PC-3 (cell line): ENCODE data around the gene EWSR1. TPM values are rescaled to one million over a fixed set of nuclear protein-coding genes. Genes with fewer than 3 reads are reported as not detected.

Experiments used
- ATAC-seq: fragments of 200-7000 bp; cut with Tn5 transposase; 2 replicates; pipeline ENCODE4 v1.9.1; 2020; ENCODE audit warnings: mild to moderate bottlenecking, moderate library complexity
- BruUV-seq: library from RNA; stranded (reverse); fragments of 400-500 nt; replicated peaks from 2 replicates; lab custom pipeline; 2021; lab: Mats Ljungman, UMichigan
- CTCF ChIA-PET: fragments of 300-600 bp; sonication (Branson Sonifier 250); formaldehyde crosslinking; loops from one replicate; lab custom pipeline; 2022; ENCODE audit warnings: antibody characterized with exemption; lab: Charles Lee
- POLR2A ChIA-PET: fragments of 300-600 bp; sonication (Branson Sonifier 250); formaldehyde crosslinking; loops from one replicate; lab custom pipeline; 2022; ENCODE audit warnings: antibody characterized with exemption; ENCODE audit not compliant: unreplicated experiment; lab: Charles Lee
- DNase-seq: peaks from one replicate; pipeline ENCODE4 v3.0.0-alpha.2; 2015
- H2AFZ ChIP-seq: fragments of 300-600 bp; sonication (generic); 2 replicates; pipeline ENCODE4 v1.6.0; 2016; ENCODE audit warnings: antibody characterized with exemption, low read length
- H3F3A ChIP-seq: fragments of 300-600 bp; sonication (generic); one replicate; pipeline ENCODE4 v1.6.0; 2017; ENCODE audit warnings: antibody characterized with exemption, low read length, control low read depth, mild to moderate bottlenecking; ENCODE audit not compliant: unreplicated experiment
- H3K27ac ChIP-seq: fragments of 300-600 bp; sonication (generic); 2 replicates; pipeline ENCODE4 v1.5.1; 2016; ENCODE audit warnings: mild to moderate bottlenecking, low read length
- H3K27me3 ChIP-seq: fragments of 300-600 bp; sonication (generic); 2 replicates; pipeline ENCODE4 v1.6.1; 2016; ENCODE audit warnings: low read length, mixed read lengths
- H3K36me3 ChIP-seq: fragments of 300-600 bp; sonication (generic); 2 replicates; pipeline ENCODE4 v1.6.1; 2016; ENCODE audit warnings: low read depth, mixed run types, low read length, mixed read lengths
- H3K4me1 ChIP-seq: fragments of 300-600 bp; sonication (generic); 2 replicates; pipeline ENCODE4 v1.5.1; 2016; ENCODE audit warnings: low read length; ENCODE audit not compliant: insufficient read depth
- H3K4me2 ChIP-seq: fragments of 300-600 bp; sonication (generic); 2 replicates; pipeline ENCODE4 v1.6.0; 2016; ENCODE audit warnings: low read length
- H3K4me3 ChIP-seq: fragments of 300-600 bp; sonication (generic); 2 replicates; pipeline ENCODE4 v1.5.1; 2016; ENCODE audit warnings: mild to moderate bottlenecking, low read length, mixed read lengths
- H3K79me2 ChIP-seq: fragments of 300-600 bp; sonication (generic); 2 replicates; pipeline ENCODE4 v1.6.1; 2017; ENCODE audit warnings: low read length, mixed read lengths
- H3K9ac ChIP-seq: fragments of 300-600 bp; sonication (generic); 2 replicates; pipeline ENCODE4 v1.6.0; 2016; ENCODE audit warnings: mild to moderate bottlenecking, low read length
- H3K9me2 ChIP-seq: fragments of 300-600 bp; sonication (generic); replicated peaks from 2 replicates; pipeline ENCODE4 v1.6.1; 2016; ENCODE audit warnings: mixed run types, low read length, mixed read lengths
- H3K9me3 ChIP-seq: fragments of 300-600 bp; sonication (generic); 2 replicates; pipeline ENCODE4 v1.6.1; 2016; ENCODE audit warnings: low read length, mixed read lengths
- H4K20me1 ChIP-seq: fragments of 300-600 bp; sonication (generic); 2 replicates; pipeline ENCODE4 v1.6.1; 2016; ENCODE audit warnings: low read length, mixed read lengths
- EZH2 ChIP-seq: fragments of 300-600 bp; sonication (generic); IDR thresholded peaks from one replicate; pipeline ENCODE4 v1.6.1; 2017; ENCODE audit warnings: antibody characterized with exemption, mild to moderate bottlenecking, low read length; ENCODE audit not compliant: unreplicated experiment
- EZH2phosphoT487 ChIP-seq: fragments of 300-600 bp; sonication (generic); IDR thresholded peaks from 2 replicates; pipeline ENCODE4 v1.6.1; 2018; ENCODE audit warnings: mild to moderate bottlenecking, antibody characterized with exemption, low read length, borderline replicate concordance
- intact Hi-C: fragments of 100-400 bp; cut with micrococcal nuclease; formaldehyde crosslinking; loops from 2 replicates; pipeline ENCODE4 v1.9.0; 2023
- total RNA-seq: library from RNA; depleted of rRNA; stranded (reverse); fragments of >200 nt; gene quantifications from 2 replicates; pipeline ENCODE4 v1.2.3, GENCODE V29; 2014
- TF ChIP-seq, protein P1 (sequence below): fragments of 300-600 bp; sonication (generic); conservative IDR thresholded peaks from 2 replicates; pipeline ENCODE4 v1.5.1; 2017; ENCODE audit warnings: antibody characterized with exemption, low read depth, mild to moderate bottlenecking, low read length

The EWSR1 gene
- total RNA-seq, 1 experiment from 2014 or later = 288 TPM

DNA sequence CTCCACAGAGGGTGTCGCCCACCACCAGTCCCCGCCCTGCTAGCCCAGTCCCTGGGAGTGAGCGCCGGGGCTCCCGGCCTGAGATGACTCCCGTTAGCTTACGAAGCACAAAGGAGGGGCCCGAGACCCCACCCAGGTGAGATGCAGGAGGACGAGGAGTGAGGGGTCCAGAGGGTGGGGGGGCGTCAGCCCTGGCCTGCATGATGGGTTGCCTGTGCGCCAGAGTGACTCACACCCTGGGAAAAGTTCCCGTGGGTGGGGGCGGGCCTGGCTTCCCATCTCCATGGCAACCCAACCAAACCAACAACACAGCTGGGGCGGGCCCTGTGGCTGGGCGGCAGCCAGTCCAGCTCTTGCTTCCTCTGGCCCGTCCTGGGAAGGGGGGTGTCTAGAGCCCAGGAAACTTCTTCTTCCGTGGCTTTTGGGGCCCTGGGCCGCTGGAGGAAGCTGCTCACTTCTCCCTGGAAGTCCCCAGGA is 42.8 kb downstream of the EWSR1 start:
- H4K20me1 ChIP-seq = no peaks in the 10 kb centered on the region
- ATAC-seq (peak; percentile 43), DNase-seq (peak; percentile 89)
- peaks cover 32% of the 10 kb centered on the region for H3K79me2 ChIP-seq
- H3K36me3 ChIP-seq = no peaks in the 10 kb centered on the region
- H3K27ac ChIP-seq = peak overlapping the region; percentile 65
- ChIA-PET CTCF (no interaction called here), POLR2A (interaction anchor here (0.6 kb wide), 1 partner anchor 11 kb away, joined by 3 read pairs; no protein-coding TSS in a partner anchor)
- intact Hi-C loops = no loop called here
- H3K9me3 ChIP-seq = no peaks in the 10 kb centered on the region
- H3K9me2 ChIP-seq = no peaks in the 10 kb centered on the region
- H3K4me1 ChIP-seq = peaks cover 43% of the 10 kb centered on the region
- H2AFZ ChIP-seq = no peak overlapping the region
- no peak overlapping the region for H3K4me3 ChIP-seq
- no peaks in the 10 kb centered on the region for H3F3A ChIP-seq
- peaks cover 5% of the 10 kb centered on the region; the same call in 1 of the 2 replicates for H3K27me3 ChIP-seq
- TF ChIP-seq, protein P1, sequence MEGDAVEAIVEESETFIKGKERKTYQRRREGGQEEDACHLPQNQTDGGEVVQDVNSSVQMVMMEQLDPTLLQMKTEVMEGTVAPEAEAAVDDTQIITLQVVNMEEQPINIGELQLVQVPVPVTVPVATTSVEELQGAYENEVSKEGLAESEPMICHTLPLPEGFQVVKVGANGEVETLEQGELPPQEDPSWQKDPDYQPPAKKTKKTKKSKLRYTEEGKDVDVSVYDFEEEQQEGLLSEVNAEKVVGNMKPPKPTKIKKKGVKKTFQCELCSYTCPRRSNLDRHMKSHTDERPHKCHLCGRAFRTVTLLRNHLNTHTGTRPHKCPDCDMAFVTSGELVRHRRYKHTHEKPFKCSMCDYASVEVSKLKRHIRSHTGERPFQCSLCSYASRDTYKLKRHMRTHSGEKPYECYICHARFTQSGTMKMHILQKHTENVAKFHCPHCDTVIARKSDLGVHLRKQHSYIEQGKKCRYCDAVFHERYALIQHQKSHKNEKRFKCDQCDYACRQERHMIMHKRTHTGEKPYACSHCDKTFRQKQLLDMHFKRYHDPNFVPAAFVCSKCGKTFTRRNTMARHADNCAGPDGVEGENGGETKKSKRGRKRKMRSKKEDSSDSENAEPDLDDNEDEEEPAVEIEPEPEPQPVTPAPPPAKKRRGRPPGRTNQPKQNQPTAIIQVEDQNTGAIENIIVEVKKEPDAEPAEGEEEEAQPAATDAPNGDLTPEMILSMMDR = no peak
- TF ChIP-seq EZH2phosphoT487 (no peak), EZH2 (no peak)
- no TSS peak for BruUV-seq
- H3K4me2 ChIP-seq = peak overlapping the region; percentile 58
- H3K9ac ChIP-seq = peak overlapping the region; percentile 54

DNA sequence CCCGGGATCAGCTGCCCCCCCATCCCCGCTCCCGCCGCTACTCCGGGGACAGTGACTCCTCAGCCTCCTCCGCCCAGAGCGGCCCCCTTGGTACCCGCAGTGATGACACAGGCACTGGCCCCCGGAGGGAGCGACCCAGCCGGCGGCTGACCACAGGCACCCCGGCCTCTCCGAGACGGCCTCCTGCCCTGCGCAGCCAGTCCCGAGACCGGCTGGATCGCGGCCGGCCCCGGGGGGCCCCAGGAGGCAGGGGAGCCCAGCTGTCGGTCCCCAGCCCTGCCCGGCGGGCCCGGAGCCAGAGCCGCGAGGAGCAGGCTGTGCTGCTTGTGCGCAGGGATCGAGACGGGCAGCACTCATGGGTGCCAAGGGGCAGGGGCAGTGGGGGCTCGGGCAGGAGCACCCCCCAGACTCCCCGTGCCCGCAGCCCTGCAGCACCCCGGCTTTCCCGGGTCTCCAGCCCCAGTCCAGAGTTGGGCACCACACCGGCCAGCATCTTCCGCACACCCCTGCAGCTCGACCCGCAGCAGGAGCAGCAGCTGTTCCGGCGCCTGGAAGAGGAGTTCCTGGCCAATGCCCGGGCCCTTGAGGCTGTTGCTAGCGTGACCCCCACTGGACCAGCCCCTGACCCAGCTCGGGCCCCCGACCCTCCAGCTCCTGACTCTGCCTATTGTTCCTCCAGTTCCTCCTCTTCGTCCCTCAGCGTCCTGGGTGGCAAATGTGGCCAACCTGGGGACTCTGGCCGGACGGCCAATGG is 43.6 kb downstream of the EWSR1 start:
- Histone ChIP-seq H3K4me1 (peaks cover 43% of the 10 kb centered on the region), H3K79me2 (peaks cover 32% of the 10 kb centered on the region), H3K4me2 (no peak overlapping the region), H3K27ac (peak overlapping the region; percentile 56), H3K9ac (peak overlapping the region; percentile 37; the same call in 1 of the 2 replicates), H4K20me1 (no peaks in the 10 kb centered on the region), H3F3A (no peaks in the 10 kb centered on the region), H3K27me3 (peaks cover 5% of the 10 kb centered on the region; the same call in 1 of the 2 replicates), H3K36me3 (no peaks in the 10 kb centered on the region), H2AFZ (no peak overlapping the region), H3K9me3 (no peaks in the 10 kb centered on the region), H3K9me2 (no peaks in the 10 kb centered on the region), H3K4me3 (no peak overlapping the region)
- POLR2A ChIA-PET = interaction anchor here (0.6 kb wide), 1 partner anchor 48 kb away, joined by 4 read pairs; no protein-coding TSS in a partner anchor
- DNase-seq (no peak), ATAC-seq (no peak)
- TF ChIP-seq, protein P1 = no peak
- TF ChIP-seq EZH2 (no peak), EZH2phosphoT487 (no peak)
- BruUV-seq = no TSS peak
- intact Hi-C loops = no loop called here
- CTCF ChIA-PET = no interaction called here
